Skeletal muscle satellite cell (primary cell): ENCODE measurements around the gene UBL3. TPM values are rescaled to one million over a fixed set of nuclear protein-coding genes. Genes with fewer than 3 reads are reported as not detected.

ENCODE experiments used
- H3K27me3 ChIP-seq: 2 replicates; pipeline ENCODE4 v1.7.0; 2013; ENCODE audit warnings: low read length; ENCODE audit not compliant: control insufficient read depth, insufficient read depth
- H3K36me3 ChIP-seq: 2 replicates; pipeline ENCODE4 v1.7.0; 2013; ENCODE audit warnings: mild to moderate bottlenecking, control low read depth, low read length; ENCODE audit not compliant: insufficient read depth
- H3K4me1 ChIP-seq: 2 replicates; pipeline ENCODE4 v1.7.0; 2013; ENCODE audit warnings: low read length; ENCODE audit not compliant: control insufficient read depth, insufficient read depth
- H3K4me2 ChIP-seq: 2 replicates; pipeline ENCODE4 v1.7.0; 2013; ENCODE audit warnings: mild to moderate bottlenecking, low read length
- H3K4me3 ChIP-seq: 2 replicates; pipeline ENCODE4 v1.7.0; 2013; ENCODE audit warnings: low read length
- H3K9ac ChIP-seq: 2 replicates; pipeline ENCODE4 v1.7.0; 2013; ENCODE audit warnings: mild to moderate bottlenecking, low read depth, low read length, moderate library complexity
- H3K9me3 ChIP-seq: replicated peaks from 2 replicates; pipeline ENCODE4 v1.7.0; 2013; ENCODE audit warnings: mild to moderate bottlenecking, control low read depth, low read length
- total RNA-seq: library from RNA; depleted of rRNA; stranded (reverse); fragments of >200 nt; gene quantifications from 2 replicates; pipeline ENCODE4 v1.2.3, GENCODE V29; 2012; rRNA removed

UBL3 gene
- total RNA-seq, result 11.7 and 18.1 TPM in 2 replicates

DNA sequence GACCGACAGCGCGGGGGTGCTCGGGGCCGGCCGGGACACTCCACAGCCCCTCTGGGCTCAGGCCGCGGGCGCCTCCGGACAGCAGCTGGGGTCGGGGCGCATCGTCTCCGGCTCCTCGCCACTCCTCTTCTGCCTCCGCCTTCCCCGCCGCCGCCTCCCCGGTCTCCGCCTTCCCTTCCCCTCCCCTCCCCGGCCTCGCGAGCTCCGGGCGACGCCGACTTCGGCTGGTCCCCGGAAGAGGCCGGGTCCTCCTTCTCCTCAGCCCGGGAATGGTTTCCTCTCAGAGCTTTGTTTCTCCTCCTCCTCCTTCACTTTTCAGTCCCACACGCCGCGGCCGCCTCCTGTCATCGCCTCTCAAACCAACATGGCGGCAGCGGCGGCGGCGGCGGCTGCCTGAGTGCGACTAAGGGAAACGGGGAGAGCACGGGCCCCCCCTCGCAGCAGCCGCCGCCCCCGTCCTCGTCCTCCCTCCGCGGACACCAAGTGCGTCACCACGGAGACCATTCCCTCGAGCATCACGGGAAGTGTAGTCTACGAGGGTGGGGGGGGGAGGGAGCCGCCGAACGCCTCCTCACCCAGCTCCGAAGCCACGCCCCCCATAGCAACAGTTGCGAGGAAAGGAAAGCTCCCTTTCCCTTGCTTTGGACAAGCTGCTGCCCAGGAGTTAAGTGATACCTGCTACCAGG is at the start of gene UBL3:
Gene UBL3 (minus strand): TSS at position 405 of the 686 bp plus-strand sequence. CDS start 1,079 bp downstream, outside the sequence.
- H3K9ac ChIP-seq, result peak within 1 kb of the TSS; percentile 95
- H3K36me3 ChIP-seq, result no peaks in the 10 kb centered on the region
- peak within 1 kb of the TSS; percentile 78 for H3K4me2 ChIP-seq
- H3K4me3 ChIP-seq, result peak within 1 kb of the TSS; percentile 75
- no peaks in the 10 kb centered on the region for H3K9me3 ChIP-seq
- peaks cover 16% of the 10 kb centered on the region for H3K4me1 ChIP-seq
- H3K27me3 ChIP-seq, result no peaks in the 10 kb centered on the region

DNA sequence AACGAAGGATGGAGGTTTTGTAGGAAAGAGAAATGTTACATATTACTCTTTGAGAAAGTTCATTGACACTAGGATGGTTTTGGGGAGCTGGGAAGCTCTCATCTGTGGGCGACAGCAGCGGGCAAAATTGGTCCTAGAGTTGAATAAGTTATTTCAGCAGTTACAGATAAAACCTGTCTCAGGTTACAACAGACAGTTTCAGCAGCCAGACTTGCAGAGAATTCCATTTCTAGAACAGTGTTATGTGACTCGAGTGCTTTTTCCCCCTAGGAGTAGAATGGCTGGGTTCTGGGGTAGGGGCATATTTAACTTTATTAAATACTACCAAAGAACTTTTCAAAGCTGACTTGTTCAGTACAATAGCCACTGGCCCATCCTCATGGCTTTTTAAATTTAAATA is 46.7 kb upstream of the UBL3 start:
- H3K27me3 ChIP-seq, result no peaks in the 10 kb centered on the region
- no peaks in the 10 kb centered on the region for H3K36me3 ChIP-seq
- H3K4me2 ChIP-seq, result no peak overlapping the region
- H3K9ac ChIP-seq, result no peak overlapping the region
- H3K4me3 ChIP-seq, result no peak overlapping the region
- peaks cover 6% of the 10 kb centered on the region for H3K4me1 ChIP-seq
- H3K9me3 ChIP-seq, result no peaks in the 10 kb centered on the region

- no peaks in the 10 kb centered on the region for H3K4me1 ChIP-seq
- no peaks in the 10 kb centered on the region for H3K27me3 ChIP-seq
- no peaks in the 10 kb centered on the region for H3K36me3 ChIP-seq
- no peak overlapping the region for H3K9ac ChIP-seq
- no peaks in the 10 kb centered on the region for H3K9me3 ChIP-seq
- no peak overlapping the region for H3K4me2 ChIP-seq
- H3K4me3 ChIP-seq, result no peak overlapping the region
Measured at GRCh38 chr13:29893438-29893837, 43.0 kb upstream of the UBL3 start.

GRCh38 chr13:29892151-29892550 is 41.7 kb upstream of the UBL3 start:
- Histone ChIP-seq H3K4me3 (no peak overlapping the region), H3K4me2 (no peak overlapping the region), H3K36me3 (no peaks in the 10 kb centered on the region), H3K4me1 (no peaks in the 10 kb centered on the region), H3K9ac (no peak overlapping the region), H3K27me3 (no peaks in the 10 kb centered on the region), H3K9me3 (no peaks in the 10 kb centered on the region)

DNA sequence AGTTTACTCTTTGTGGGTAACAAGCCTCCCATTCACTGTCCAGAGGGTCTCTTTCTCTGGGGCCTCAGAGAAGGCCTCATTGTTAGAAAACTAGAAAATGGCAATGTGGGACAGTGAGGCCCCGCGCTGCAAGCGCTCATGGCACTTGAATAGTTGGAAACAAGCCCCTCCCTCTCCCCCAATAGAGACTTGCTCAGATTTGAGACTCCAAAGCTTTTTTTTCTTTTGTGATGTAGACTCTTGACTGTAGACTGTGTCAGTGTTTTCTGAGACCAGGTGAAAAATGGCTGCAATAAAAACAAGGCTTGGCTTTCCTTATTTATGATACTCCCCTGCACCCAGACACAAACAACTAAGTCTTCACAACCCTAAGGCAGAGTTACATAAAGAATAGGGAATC is 38.7 kb upstream of the UBL3 start:
- Histone ChIP-seq H3K27me3 (no peaks in the 10 kb centered on the region), H3K4me1 (no peaks in the 10 kb centered on the region), H3K4me3 (no peak overlapping the region)

GRCh38 chr13:29888306-29888705 is 37.9 kb upstream of the UBL3 start:
- Histone ChIP-seq H3K9ac (no peak overlapping the region), H3K36me3 (no peaks in the 10 kb centered on the region), H3K9me3 (no peaks in the 10 kb centered on the region), H3K4me1 (no peaks in the 10 kb centered on the region), H3K27me3 (no peaks in the 10 kb centered on the region), H3K4me2 (no peak overlapping the region), H3K4me3 (no peak overlapping the region)

More for the DNA sequence above, 38.7 kb upstream of the UBL3 start:
- no peaks in the 10 kb centered on the region for H3K36me3 ChIP-seq
- H3K9ac ChIP-seq, result no peak overlapping the region
- H3K4me2 ChIP-seq, result no peak overlapping the region
- no peaks in the 10 kb centered on the region for H3K9me3 ChIP-seq

- no peak overlapping the region for H3K9ac ChIP-seq
- no peaks in the 10 kb centered on the region for H3K9me3 ChIP-seq
- no peaks in the 10 kb centered on the region for H3K27me3 ChIP-seq
- no peaks in the 10 kb centered on the region for H3K36me3 ChIP-seq
- no peak overlapping the region for H3K4me2 ChIP-seq
- no peaks in the 10 kb centered on the region for H3K4me1 ChIP-seq
- H3K4me3 ChIP-seq, result no peak overlapping the region
Measured at GRCh38 chr13:29887686-29888085, 37.3 kb upstream of the UBL3 start.

- no peak overlapping the region for H3K4me2 ChIP-seq
- H3K4me1 ChIP-seq, result no peaks in the 10 kb centered on the region
- H3K9ac ChIP-seq, result no peak overlapping the region
- H3K36me3 ChIP-seq, result no peaks in the 10 kb centered on the region
- no peak overlapping the region for H3K4me3 ChIP-seq
- no peaks in the 10 kb centered on the region for H3K27me3 ChIP-seq
- no peaks in the 10 kb centered on the region for H3K9me3 ChIP-seq
Measured at GRCh38 chr13:29887030-29887557, 36.7 kb upstream of the UBL3 start.

GRCh38 chr13:29886446-29886845 is 36.0 kb upstream of the UBL3 start:
- H3K4me1 ChIP-seq, result no peaks in the 10 kb centered on the region
- no peak overlapping the region for H3K4me3 ChIP-seq
- no peaks in the 10 kb centered on the region for H3K36me3 ChIP-seq
- H3K27me3 ChIP-seq, result peaks cover 1% of the 10 kb centered on the region
- H3K9ac ChIP-seq, result no peak overlapping the region
- H3K9me3 ChIP-seq, result no peaks in the 10 kb centered on the region
- no peak overlapping the region for H3K4me2 ChIP-seq

DNA sequence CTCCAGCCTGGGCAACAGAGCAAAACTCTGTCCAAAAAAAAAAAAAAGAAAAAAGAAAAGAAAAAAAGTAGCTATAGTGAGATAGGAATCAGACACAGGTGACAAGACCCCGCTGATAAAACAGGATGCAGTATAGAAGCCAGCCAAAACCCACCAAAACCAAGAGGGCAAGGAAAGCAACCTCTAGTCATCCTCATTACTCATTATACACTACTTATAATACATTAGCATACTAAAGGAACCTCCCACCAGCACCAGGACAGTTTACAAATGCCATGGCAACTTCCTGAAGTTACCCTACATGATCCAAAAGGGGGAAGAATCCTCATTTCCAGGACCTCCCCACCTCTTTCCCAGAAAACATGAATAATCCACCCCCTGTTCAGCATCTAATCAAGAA is 35.6 kb upstream of the UBL3 start:
- no peaks in the 10 kb centered on the region for H3K4me1 ChIP-seq
- H3K36me3 ChIP-seq, result no peaks in the 10 kb centered on the region

GRCh38 chr13:29884671-29885430 is 34.4 kb upstream of the UBL3 start:
- Histone ChIP-seq H3K9me3 (no peaks in the 10 kb centered on the region), H3K4me3 (no peak overlapping the region), H3K4me2 (no peak overlapping the region), H3K9ac (no peak overlapping the region), H3K4me1 (no peaks in the 10 kb centered on the region), H3K27me3 (peaks cover 4% of the 10 kb centered on the region), H3K36me3 (no peaks in the 10 kb centered on the region)

More for the DNA sequence above, 35.6 kb upstream of the UBL3 start:
- peaks cover 4% of the 10 kb centered on the region for H3K27me3 ChIP-seq
- no peak overlapping the region for H3K9ac ChIP-seq
- no peak overlapping the region for H3K4me3 ChIP-seq
- H3K4me2 ChIP-seq, result no peak overlapping the region
- no peaks in the 10 kb centered on the region for H3K9me3 ChIP-seq
